T-helper 2 cell treated with Interferon-gamma antibody and Interleukin-4, amounts not matched to agents 5 μg/mL and 100 μg/mL, for 36 hours (primary cell): ENCODE measurements around the gene GRN.
"Not testable (repeated sequence)": the region's sequence is repeated elsewhere in the genome, so short reads cannot be mapped to it uniquely, and the experiment has no call there.

ENCODE experiments used
- DNase-seq: peaks from one replicate; pipeline ENCODE4 v3.0.0; 2021; ENCODE audit warnings: low spot score
- H3K27ac Mint-ChIP-seq: one replicate; pipeline ENCODE4 v1.8.0; 2021; ENCODE audit warnings: mild to moderate bottlenecking, mixed read lengths
- H3K27me3 Mint-ChIP-seq: one replicate; pipeline ENCODE4 v1.8.0; 2021; ENCODE audit warnings: low read depth, mixed read lengths
- H3K36me3 Mint-ChIP-seq: one replicate; pipeline ENCODE4 v1.8.0; 2021; ENCODE audit warnings: low read depth, mixed read lengths
- H3K4me1 Mint-ChIP-seq: one replicate; pipeline ENCODE4 v1.8.0; 2021; ENCODE audit warnings: low read depth, mixed read lengths
- H3K4me3 Mint-ChIP-seq: one replicate; pipeline ENCODE4 v1.8.0; 2022; ENCODE audit warnings: mild to moderate bottlenecking, moderate library complexity, mixed read lengths
- H3K9me3 Mint-ChIP-seq: one replicate; pipeline ENCODE4 v1.8.0; 2021; ENCODE audit warnings: mixed read lengths

GRN gene

GRCh38 chr17:44327715-44328449, 17.2 kb upstream of the GRN start:
- no peaks in the 10 kb centered on the region for H3K9me3 Mint-ChIP-seq

GRCh38 chr17:44329516-44329915, 15.6 kb upstream of the GRN start:
- not testable (repeated sequence) for H3K36me3 Mint-ChIP-seq, H3K27me3 Mint-ChIP-seq, H3K9me3 Mint-ChIP-seq, DNase-seq, H3K4me3 Mint-ChIP-seq, H3K27ac Mint-ChIP-seq
- peaks cover 16% of the 10 kb centered on the region for H3K4me1 Mint-ChIP-seq

More at GRCh38 chr17:44327715-44328449, 17.2 kb upstream of the GRN start:
- DNase-seq, result no peak
- Mint-ChIP-seq H3K4me1 (peaks cover 18% of the 10 kb centered on the region), H3K36me3 (no peaks in the 10 kb centered on the region), H3K27me3 (no peaks in the 10 kb centered on the region), H3K27ac (no peak overlapping the region), H3K4me3 (peak overlapping the region; percentile 46)

GRCh38 chr17:44330263-44330662, 14.8 kb upstream of the GRN start:
- H3K36me3 Mint-ChIP-seq, H3K27ac Mint-ChIP-seq, H3K4me3 Mint-ChIP-seq, H3K9me3 Mint-ChIP-seq, DNase-seq, H3K27me3 Mint-ChIP-seq: not testable (repeated sequence)
- H3K4me1 Mint-ChIP-seq, result peaks cover 14% of the 10 kb centered on the region

- no peaks in the 10 kb centered on the region for H3K9me3 Mint-ChIP-seq
- peak; percentile 65 for DNase-seq
- peak overlapping the region; percentile 17 for H3K27ac Mint-ChIP-seq
- H3K36me3 Mint-ChIP-seq, result no peaks in the 10 kb centered on the region
- H3K4me1 Mint-ChIP-seq, result peaks cover 10% of the 10 kb centered on the region
- no peaks in the 10 kb centered on the region for H3K27me3 Mint-ChIP-seq
- H3K4me3 Mint-ChIP-seq, result no peak overlapping the region
These were observed 13.8 kb upstream of the GRN start for GRCh38 chr17:44331249-44331760.

- H3K36me3 Mint-ChIP-seq, result no peaks in the 10 kb centered on the region
- peaks cover 6% of the 10 kb centered on the region for H3K4me1 Mint-ChIP-seq
- no peaks in the 10 kb centered on the region for H3K27me3 Mint-ChIP-seq
- H3K4me3 Mint-ChIP-seq, result no peak overlapping the region
- no peak overlapping the region for H3K27ac Mint-ChIP-seq
- H3K9me3 Mint-ChIP-seq, result no peaks in the 10 kb centered on the region
- no peak for DNase-seq
These were observed 11.7 kb upstream of the GRN start for GRCh38 chr17:44333371-44333770.

GRCh38 chr17:44334315-44334714, 10.8 kb upstream of the GRN start:
- no peak for DNase-seq
- no peak overlapping the region for H3K4me3 Mint-ChIP-seq
- H3K9me3 Mint-ChIP-seq, result no peaks in the 10 kb centered on the region
- H3K27ac Mint-ChIP-seq, result no peak overlapping the region
- no peaks in the 10 kb centered on the region for H3K36me3 Mint-ChIP-seq
- H3K27me3 Mint-ChIP-seq, result no peaks in the 10 kb centered on the region
- peaks cover 6% of the 10 kb centered on the region for H3K4me1 Mint-ChIP-seq

GRCh38 chr17:44334727-44335126, 10.4 kb upstream of the GRN start:
- Mint-ChIP-seq H3K27me3 (no peaks in the 10 kb centered on the region), H3K27ac (no peak overlapping the region), H3K4me1 (peaks cover 6% of the 10 kb centered on the region), H3K9me3 (no peaks in the 10 kb centered on the region), H3K36me3 (no peaks in the 10 kb centered on the region), H3K4me3 (no peak overlapping the region)
- no peak for DNase-seq

- no peak for DNase-seq
- H3K27me3 Mint-ChIP-seq, result peaks cover 3% of the 10 kb centered on the region
- no peak overlapping the region for H3K27ac Mint-ChIP-seq
- H3K4me3 Mint-ChIP-seq, result no peak overlapping the region
- H3K9me3 Mint-ChIP-seq, result no peaks in the 10 kb centered on the region
- no peaks in the 10 kb centered on the region for H3K36me3 Mint-ChIP-seq
- peaks cover 6% of the 10 kb centered on the region for H3K4me1 Mint-ChIP-seq
These were observed 9.5 kb upstream of the GRN start for GRCh38 chr17:44335564-44335963.

- Mint-ChIP-seq H3K27ac (no peak overlapping the region), H3K27me3 (peaks cover 3% of the 10 kb centered on the region), H3K4me3 (no peak overlapping the region), H3K4me1 (peaks cover 6% of the 10 kb centered on the region), H3K9me3 (no peaks in the 10 kb centered on the region), H3K36me3 (no peaks in the 10 kb centered on the region)
- no peak for DNase-seq
These were observed 9.1 kb upstream of the GRN start for GRCh38 chr17:44335968-44336367.

- Mint-ChIP-seq H3K36me3 (no peaks in the 10 kb centered on the region), H3K4me3 (no peak overlapping the region), H3K27ac (no peak overlapping the region), H3K9me3 (no peaks in the 10 kb centered on the region), H3K4me1 (no peaks in the 10 kb centered on the region), H3K27me3 (peaks cover 13% of the 10 kb centered on the region)
- no peak for DNase-seq
These were observed 6.4 kb upstream of the GRN start for GRCh38 chr17:44338702-44339101.

- H3K36me3 Mint-ChIP-seq, result not testable (repeated sequence)
These were observed 4.5 kb upstream of the GRN start for GRCh38 chr17:44340553-44340952.

GRCh38 chr17:44343510-44344209, 1.4 kb upstream of the GRN start:
- DNase-seq, result no peak
- Mint-ChIP-seq H3K4me3 (no peak overlapping the region), H3K9me3 (no peaks in the 10 kb centered on the region), H3K27me3 (peaks cover 16% of the 10 kb centered on the region), H3K27ac (no peak overlapping the region), H3K36me3 (no peaks in the 10 kb centered on the region), H3K4me1 (peaks cover 14% of the 10 kb centered on the region)

More at GRCh38 chr17:44340553-44340952, 4.5 kb upstream of the GRN start:
- H3K27ac Mint-ChIP-seq, DNase-seq, H3K4me3 Mint-ChIP-seq, H3K9me3 Mint-ChIP-seq, H3K4me1 Mint-ChIP-seq: not testable (repeated sequence)
- H3K27me3 Mint-ChIP-seq, result peaks cover 16% of the 10 kb centered on the region

- Mint-ChIP-seq H3K27me3 (peaks cover 12% of the 10 kb centered on the region), H3K4me1 (peaks cover 14% of the 10 kb centered on the region), H3K27ac (peak overlapping the region; percentile 82), H3K4me3 (peak overlapping the region; percentile 95), H3K36me3 (no peaks in the 10 kb centered on the region), H3K9me3 (no peaks in the 10 kb centered on the region)
- no peak for DNase-seq
These were observed 438 bp downstream of the GRN start for GRCh38 chr17:44345454-44346026.
